ENCODE results near the gene SPTBN1. TPM values are rescaled to one million over a fixed set of nuclear protein-coding genes. Genes with fewer than 3 reads are reported as not detected.

The SPTBN1 gene
- total and polyA plus RNA-seq, 2 of the 13 experiments (the other 11 are each of a cell fraction or from before 2014, with no cell fraction given), result 123 to 299 TPM

- TF ChIP-seq ZNF629 (CRISPR knock-in tag; conservative IDR thresholded peaks at IDR 0.05), result 0 out of 2 replicates have a peak, but pooled peaks have one; percentile 15
- no peak for TF ChIP-seq ZNF207 (IDR thresholded peaks at IDR 0.05; ENCODE audit: borderline replicate concordance)
- TF ChIP-seq ZNF549 (CRISPR knock-in tag; IDR thresholded peaks at IDR 0.05), result no peak
- no peak for TF ChIP-seq STAT5B (CRISPR knock-in tag; IDR thresholded peaks at IDR 0.05)
- peak; percentile 59 for TF ChIP-seq TEAD3 (CRISPR knock-in tag; optimal IDR thresholded peaks at IDR 0.05; ENCODE audit: borderline replicate concordance)
- no peak for TF ChIP-seq ARID2 (CRISPR knock-in tag; IDR thresholded peaks at IDR 0.05; ENCODE audit: borderline replicate concordance)
- no peak for TF ChIP-seq MAF1 (CRISPR knock-in tag; IDR thresholded peaks at IDR 0.05; ENCODE audit: borderline replicate concordance)
- TF ChIP-seq ZNF576 (CRISPR knock-in tag; IDR thresholded peaks at IDR 0.05), result no peak
- TF ChIP-seq TBX2 (CRISPR knock-in tag; IDR thresholded peaks at IDR 0.05; ENCODE audit: borderline replicate concordance), result peak; percentile 48; the same call in 1 of the 2 replicates
- no peak for TF ChIP-seq ZFAT (CRISPR knock-in tag; conservative IDR thresholded peaks at IDR 0.05)
- no peak for TF ChIP-seq ATF7 (IDR thresholded peaks at IDR 0.05)
- TF ChIP-seq ATF7 (CRISPR knock-in tag; IDR thresholded peaks at IDR 0.05), result no peak
- no peak for TF ChIP-seq ZNF883 (CRISPR knock-in tag; IDR thresholded peaks at IDR 0.05; ENCODE audit: not compliant biosample characterization)
- TF ChIP-seq MEF2D (CRISPR knock-in tag; IDR thresholded peaks at IDR 0.05), result peak; percentile 99
- peak; percentile 70 for TF ChIP-seq ZSCAN25 (CRISPR knock-in tag; IDR thresholded peaks at IDR 0.05)
- TF ChIP-seq CBFB (CRISPR knock-in tag; IDR thresholded peaks at IDR 0.05), result 0 out of 2 replicates have a peak, but pooled peaks have one; percentile 5
- TF ChIP-seq ZBTB10 (CRISPR knock-in tag; IDR thresholded peaks at IDR 0.05; ENCODE audit: borderline replicate concordance), result 0 out of 2 replicates have a peak, but pooled peaks have one; percentile 25
- TF ChIP-seq ATF4 (CRISPR knock-in tag; IDR thresholded peaks at IDR 0.05), result no peak
- no peak for TF ChIP-seq SUZ12 (IDR thresholded peaks at IDR 0.05; ENCODE audit: low read depth, low read length)
- TF ChIP-seq ZNF33A (CRISPR knock-in tag; IDR thresholded peaks at IDR 0.05; ENCODE audit: borderline replicate concordance), result no peak
- 0 out of 2 replicates have a peak, but pooled peaks have one; percentile 7 for TF ChIP-seq ZMYM4 (CRISPR knock-in tag; IDR thresholded peaks at IDR 0.05)
- TF ChIP-seq CENPX (CRISPR knock-in tag; IDR thresholded peaks at IDR 0.05), result no peak
- no peak for TF ChIP-seq HNRNPL (IDR thresholded peaks at IDR 0.05; ENCODE audit: low read depth, low read length)
- TF ChIP-seq ELF3 (CRISPR knock-in tag; IDR thresholded peaks at IDR 0.05), result peak; percentile 94
- peak; percentile 61; the same call in 1 of the 2 replicates for TF ChIP-seq HMG20A (CRISPR knock-in tag; IDR thresholded peaks at IDR 0.05; ENCODE audit: borderline replicate concordance)
- TF ChIP-seq MLX (CRISPR knock-in tag; IDR thresholded peaks at IDR 0.05), result no peak
- TF ChIP-seq ERF (CRISPR knock-in tag; IDR thresholded peaks at IDR 0.05), result no peak
- TF ChIP-seq ZNF274 (CRISPR knock-in tag; IDR thresholded peaks at IDR 0.05), result no peak
Measured at GRCh38 chr2:54618646-54619565, 162.8 kb downstream of the SPTBN1 start (continued).
